GM12875 (cell line): ENCODE measurements around the gene ZBTB2.
"Not testable (repeated sequence)": the region's sequence is repeated elsewhere in the genome, so short reads cannot be mapped to it uniquely, and the experiment has no call there.

Experiments
- H3K4me3 ChIP-seq: one replicate; pipeline ENCODE4 v1.5.1; 2011; ENCODE audit warnings: low read depth, low read length, control low read depth
- CTCF ChIP-seq: IDR thresholded peaks from 2 replicates; pipeline ENCODE4 v1.5.1; 2011; ENCODE audit warnings: low read depth, mild to moderate bottlenecking, control low read depth, inconsistent platforms, low read length, moderate library complexity, borderline replicate concordance; ENCODE audit not compliant: insufficient read depth

ZBTB2 gene

GRCh38 chr6:151353795-151354194, 37.6 kb downstream of the ZBTB2 start:
- TF ChIP-seq CTCF: no peak
- no peak overlapping the region for H3K4me3 ChIP-seq

DNA sequence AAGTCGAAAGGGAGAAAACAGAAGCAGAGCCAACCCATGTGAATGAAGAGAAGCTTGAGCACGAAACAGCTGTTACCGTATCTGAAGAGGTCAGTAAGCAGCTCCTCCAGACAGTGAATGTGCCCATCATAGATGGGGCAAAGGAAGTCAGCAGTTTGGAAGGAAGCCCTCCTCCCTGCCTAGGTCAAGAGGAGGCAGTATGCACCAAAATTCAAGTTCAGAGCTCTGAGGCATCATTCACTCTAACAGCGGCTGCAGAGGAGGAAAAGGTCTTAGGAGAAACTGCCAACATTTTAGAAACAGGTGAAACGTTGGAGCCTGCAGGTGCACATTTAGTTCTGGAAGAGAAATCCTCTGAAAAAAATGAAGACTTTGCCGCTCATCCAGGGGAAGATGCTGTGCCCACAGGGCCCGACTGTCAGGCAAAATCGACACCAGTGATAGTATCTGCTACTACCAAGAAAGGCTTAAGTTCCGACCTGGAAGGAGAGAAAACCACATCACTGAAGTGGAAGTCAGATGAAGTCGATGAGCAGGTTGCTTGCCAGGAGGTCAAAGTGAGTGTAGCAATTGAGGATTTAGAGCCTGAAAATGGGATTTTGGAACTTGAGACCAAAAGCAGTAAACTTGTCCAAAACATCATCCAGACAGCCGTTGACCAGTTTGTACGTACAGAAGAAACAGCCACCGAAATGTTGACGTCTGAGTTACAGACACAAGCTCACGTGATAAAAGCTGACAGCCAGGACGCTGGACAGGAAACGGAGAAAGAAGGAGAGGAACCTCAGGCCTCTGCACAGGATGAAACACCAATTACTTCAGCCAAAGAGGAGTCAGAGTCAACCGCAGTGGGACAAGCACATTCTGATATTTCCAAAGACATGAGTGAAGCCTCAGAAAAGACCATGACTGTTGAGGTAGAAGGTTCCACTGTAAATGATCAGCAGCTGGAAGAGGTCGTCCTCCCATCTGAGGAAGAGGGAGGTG, 38.7 kb downstream of the ZBTB2 start:
- TF ChIP-seq CTCF: no peak
- no peak overlapping the region for H3K4me3 ChIP-seq

GRCh38 chr6:151351731-151352130, 39.6 kb downstream of the ZBTB2 start:
- no peak for TF ChIP-seq CTCF
- H3K4me3 ChIP-seq: no peak overlapping the region

- no peak overlapping the region for H3K4me3 ChIP-seq
- no peak for TF ChIP-seq CTCF
Observed at GRCh38 chr6:151351146-151351700, 40.1 kb downstream of the ZBTB2 start.

DNA sequence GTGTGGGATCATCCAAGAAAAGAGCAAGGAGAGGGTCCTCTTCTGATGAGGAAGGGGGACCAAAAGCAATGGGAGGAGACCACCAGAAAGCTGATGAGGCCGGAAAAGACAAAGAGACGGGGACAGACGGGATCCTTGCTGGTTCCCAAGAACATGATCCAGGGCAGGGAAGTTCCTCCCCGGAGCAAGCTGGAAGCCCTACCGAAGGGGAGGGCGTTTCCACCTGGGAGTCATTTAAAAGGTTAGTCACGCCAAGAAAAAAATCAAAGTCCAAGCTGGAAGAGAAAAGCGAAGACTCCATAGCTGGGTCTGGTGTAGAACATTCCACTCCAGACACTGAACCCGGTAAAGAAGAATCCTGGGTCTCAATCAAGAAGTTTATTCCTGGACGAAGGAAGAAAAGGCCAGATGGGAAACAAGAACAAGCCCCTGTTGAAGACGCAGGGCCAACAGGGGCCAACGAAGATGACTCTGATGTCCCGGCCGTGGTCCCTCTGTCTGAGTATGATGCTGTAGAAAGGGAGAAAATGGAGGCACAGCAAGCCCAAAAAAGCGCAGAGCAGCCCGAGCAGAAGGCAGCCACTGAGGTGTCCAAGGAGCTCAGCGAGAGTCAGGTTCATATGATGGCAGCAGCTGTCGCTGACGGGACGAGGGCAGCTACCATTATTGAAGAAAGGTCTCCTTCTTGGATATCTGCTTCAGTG, 40.8 kb downstream of the ZBTB2 start:
- no peak for TF ChIP-seq CTCF
- H3K4me3 ChIP-seq: no peak overlapping the region

GRCh38 chr6:151349651-151350270, 41.6 kb downstream of the ZBTB2 start:
- no peak overlapping the region for H3K4me3 ChIP-seq
- no peak for TF ChIP-seq CTCF

GRCh38 chr6:151342750-151343149, 48.6 kb downstream of the ZBTB2 start:
- H3K4me3 ChIP-seq: not testable (repeated sequence)
